IMR-90 (cell line): Measurements from ENCODE around the gene FAIM2. TPM values are rescaled to one million over a fixed set of nuclear protein-coding genes. Genes with fewer than 3 reads are reported as not detected.

Source experiments
- ATAC-seq: fragments of 200-7000 bp; cut with Tn5 transposase; 2 replicates; pipeline ENCODE4 v1.9.1; 2020; ENCODE audit warnings: low read depth, mild to moderate bottlenecking, moderate library complexity
- BruUV-seq: library from RNA; stranded (reverse); fragments of 400-500 nt; replicated peaks from 2 replicates; lab custom pipeline; 2021; lab: Mats Ljungman, UMichigan
- CTCF ChIA-PET: fragments of 300-600 bp; formaldehyde crosslinking; extraction: SDS; loops from one replicate; lab custom pipeline; 2021; ENCODE audit warnings: antibody characterized with exemption; lab: Yijun Ruan, JAX
- POLR2A ChIA-PET: fragments of 300-600 bp; sonication (Branson Sonifier 250); formaldehyde crosslinking; loops from one replicate; lab custom pipeline; 2022; ENCODE audit warnings: antibody characterized with exemption; ENCODE audit not compliant: unreplicated experiment; lab: Charles Lee
- DNase-seq: peaks from one replicate; pipeline ENCODE4 v3.0.0; 2013
- H2AFZ ChIP-seq: replicated peaks from 2 replicates; pipeline ENCODE3; 2013; ENCODE audit warnings: low read length, mild to moderate bottlenecking; ENCODE audit not compliant: poor library complexity
- H2AK5ac ChIP-seq: 2 replicates; pipeline ENCODE4 v1.6.1; 2013; ENCODE audit warnings: low read depth, low read length, inconsistent platforms
- H2AK9ac ChIP-seq: replicated peaks from 2 replicates; pipeline ENCODE3; 2013; ENCODE audit warnings: mild to moderate bottlenecking, low read depth, low read length, moderate library complexity; ENCODE audit not compliant: poor library complexity
- H2BK120ac ChIP-seq: 2 replicates; pipeline ENCODE4 v1.6.1; 2013; ENCODE audit warnings: low read depth, low read length, inconsistent platforms
- H2BK15ac ChIP-seq: 3 replicates; pipeline ENCODE4 v1.6.1; 2013; ENCODE audit warnings: low read depth, low read length, inconsistent platforms
- H2BK20ac ChIP-seq: 2 replicates; pipeline ENCODE4 v1.6.1; 2013; ENCODE audit warnings: low read depth, mild to moderate bottlenecking, inconsistent platforms, low read length, moderate library complexity
- H2BK5ac ChIP-seq: 2 replicates; pipeline ENCODE4 v1.6.1; 2013; ENCODE audit warnings: mild to moderate bottlenecking, low read depth, low read length, inconsistent platforms; ENCODE audit not compliant: poor library complexity, severe bottlenecking
- H3K14ac ChIP-seq: replicated peaks from 2 replicates; pipeline ENCODE4 v1.6.1; 2013; ENCODE audit warnings: low read depth, low read length, inconsistent platforms
- H3K18ac ChIP-seq: 2 replicates; pipeline ENCODE4 v1.6.1; 2013; ENCODE audit warnings: low read depth, low read length, control low read depth
- H3K23ac ChIP-seq: 2 replicates; pipeline ENCODE4 v1.6.1; 2013; ENCODE audit warnings: low read depth, low read length, inconsistent platforms
- H3K27ac ChIP-seq: 2 replicates; pipeline ENCODE4 v1.5.1; 2013; ENCODE audit warnings: mild to moderate bottlenecking, control low read depth, low read length; ENCODE audit not compliant: insufficient read depth
- H3K27me3 ChIP-seq: 2 replicates; pipeline ENCODE4 v1.6.1; 2013; ENCODE audit warnings: low read length; ENCODE audit not compliant: control insufficient read depth, insufficient read depth
- H3K36me3 ChIP-seq: 2 replicates; pipeline ENCODE4 v1.6.1; 2013; ENCODE audit warnings: low read length, mixed read lengths; ENCODE audit not compliant: control insufficient read depth, insufficient read depth
- H3K4ac ChIP-seq: 2 replicates; pipeline ENCODE4 v1.6.1; 2013; ENCODE audit warnings: low read depth, low read length, inconsistent platforms
- H3K4me1 ChIP-seq: 2 replicates; pipeline ENCODE4 v1.6.1; 2013; ENCODE audit warnings: low read length, mixed read lengths; ENCODE audit not compliant: control insufficient read depth, insufficient read depth
- H3K4me2 ChIP-seq: 2 replicates; pipeline ENCODE4 v1.6.1; 2013; ENCODE audit warnings: low read depth, mild to moderate bottlenecking, control low read depth, low read length, moderate library complexity
- H3K4me3 ChIP-seq: 2 replicates; pipeline ENCODE4 v1.5.1; 2013; ENCODE audit warnings: low read depth, mild to moderate bottlenecking, control low read depth, low read length, moderate library complexity; ENCODE audit not compliant: insufficient read depth
- H3K56ac ChIP-seq: 2 replicates; pipeline ENCODE4 v1.6.1; 2013; ENCODE audit warnings: low read length, inconsistent platforms; ENCODE audit not compliant: insufficient read depth; ENCODE audit errors: extremely low read depth
- H3K79me1 ChIP-seq, 2 experiments: 2 replicates each; pipeline ENCODE4 v1.6.1; 2013; ENCODE audit warnings: low read length in 2 of 2, inconsistent platforms in 1 of 2, low read depth in 1 of 2
- H3K9ac ChIP-seq: 2 replicates; pipeline ENCODE4 v1.6.1; 2013; ENCODE audit warnings: low read depth, low read length, control low read depth
- H3K9me1 ChIP-seq: 2 replicates; pipeline ENCODE4 v1.6.1; 2013; ENCODE audit warnings: low read length, inconsistent platforms; ENCODE audit not compliant: insufficient read depth
- H3K9me3 ChIP-seq: 2 replicates; pipeline ENCODE4 v1.6.1; 2013; ENCODE audit warnings: low read length; ENCODE audit not compliant: control insufficient read depth, insufficient read depth
- H4K20me1 ChIP-seq: 2 replicates; pipeline ENCODE4 v1.6.1; 2013; ENCODE audit warnings: low read length, inconsistent platforms; ENCODE audit not compliant: insufficient read depth
- H4K5ac ChIP-seq: 2 replicates; pipeline ENCODE4 v1.6.1; 2013; ENCODE audit warnings: mild to moderate bottlenecking, low read depth, low read length, control low read depth
- H4K8ac ChIP-seq, 2 experiments: 2 replicates each; pipeline ENCODE4 v1.6.1; 2013; ENCODE audit warnings: low read depth in 2 of 2, low read length in 2 of 2, control low read depth in 1 of 2, inconsistent platforms in 1 of 2
- H4K91ac ChIP-seq: 2 replicates; pipeline ENCODE4 v1.6.1; 2013; ENCODE audit warnings: low read depth, low read length, inconsistent platforms; ENCODE audit not compliant: insufficient read depth
- CEBPB ChIP-seq: IDR thresholded peaks from 2 replicates; pipeline ENCODE4 v1.6.1; 2012; ENCODE audit warnings: low read depth, low read length, improper control_type of control experiment
- FOS ChIP-seq: fragments of 150-350 bp; IDR thresholded peaks from 2 replicates; pipeline ENCODE4 v1.6.1; 2016; ENCODE audit warnings: low read depth, low read length
- MAZ ChIP-seq: IDR thresholded peaks from 2 replicates; pipeline ENCODE4 v1.6.1; 2012; ENCODE audit warnings: low read depth, mild to moderate bottlenecking, low read length, improper control_type of control experiment, moderate library complexity, borderline replicate concordance
- MXI1 ChIP-seq: IDR thresholded peaks from 2 replicates; pipeline ENCODE4 v1.6.1; 2012; ENCODE audit warnings: low read depth, mild to moderate bottlenecking, low read length, moderate library complexity, borderline replicate concordance
- NFE2L2 ChIP-seq: fragments of 150-350 bp; IDR thresholded peaks from 2 replicates; pipeline ENCODE4 v1.6.1; 2016; ENCODE audit warnings: low read depth, mild to moderate bottlenecking, low read length
- POLR2A ChIP-seq: IDR thresholded peaks from 2 replicates; pipeline ENCODE4 v1.6.1; 2012; ENCODE audit warnings: mild to moderate bottlenecking, low read depth, low read length
- RFX5 ChIP-seq: IDR thresholded peaks from 2 replicates; pipeline ENCODE4 v1.8.0; 2012; ENCODE audit warnings: low read depth, mild to moderate bottlenecking, low read length, moderate library complexity
- SMC3 ChIP-seq: fragments of 150-350 bp; IDR thresholded peaks from 2 replicates; pipeline ENCODE4 v1.6.1; 2016; ENCODE audit warnings: low read depth, mild to moderate bottlenecking, antibody characterized with exemption, low read length, moderate library complexity
- WGBS, 2 experiments: methylation state at CpG; one replicate each; pipeline versions ENCODE4 v1.1.5 to v1.1.7; 2013; ENCODE audit warnings: missing lambda C conversion rate in 2 of 2; ENCODE audit not compliant: insufficient read length in 1 of 2; ENCODE audit errors: extremely low coverage in 2 of 2; 5-methylcytosine and 5-hydroxymethylcytosine counted together
- dilution Hi-C: fragments of 300-500 bp; cut with HindIII; formaldehyde crosslinking; loops from one replicate; pipeline ENCODE4 v1.14.3; 2018; ENCODE audit warnings: low sequenced_read_pairs; ENCODE audit not compliant: unreplicated experiment
- in situ Hi-C: fragments of 300-500 bp; cut with MboI; formaldehyde crosslinking; loops from 3 replicates; pipeline ENCODE4 v1.14.3; 2019; ENCODE audit warnings: low sequenced_read_pairs, inconsistent platforms, mixed read lengths
- intact Hi-C: fragments of 100-400 bp; cut with micrococcal nuclease; formaldehyde crosslinking; loops from 2 replicates; pipeline ENCODE4 v1.10.0; 2022
- polyA plus RNA-seq, 3 experiments: library from polyadenylated mRNA; depleted of rRNA; stranded (reverse); fragments of >200 nt; gene quantifications; 2 replicates each; pipeline ENCODE4 v1.2.3, GENCODE V29; 2012; ENCODE audit warnings: low replicate concordance in 1 of 3
- total RNA-seq: library from RNA; depleted of rRNA; stranded (reverse); fragments of >200 nt; gene quantifications from 2 replicates; pipeline ENCODE4 v1.2.3, GENCODE V29; 2012
- TF ChIP-seq, protein P1 (sequence below): fragments of 150-350 bp; IDR thresholded peaks from 2 replicates; pipeline ENCODE4 v1.6.1; 2016; ENCODE audit warnings: low read depth, mild to moderate bottlenecking, low read length, moderate library complexity, borderline replicate concordance
- TF ChIP-seq, protein P2 (sequence below): conservative IDR thresholded peaks from 2 replicates; pipeline ENCODE4 v1.5.1; 2012; ENCODE audit warnings: mild to moderate bottlenecking, low read depth, low read length, improper control_type of control experiment

Gene FAIM2
- total and polyA plus RNA-seq, 2 of the 4 experiments (the other 2 are of a cell fraction), result 0.72 to 5.3 TPM

DNA sequence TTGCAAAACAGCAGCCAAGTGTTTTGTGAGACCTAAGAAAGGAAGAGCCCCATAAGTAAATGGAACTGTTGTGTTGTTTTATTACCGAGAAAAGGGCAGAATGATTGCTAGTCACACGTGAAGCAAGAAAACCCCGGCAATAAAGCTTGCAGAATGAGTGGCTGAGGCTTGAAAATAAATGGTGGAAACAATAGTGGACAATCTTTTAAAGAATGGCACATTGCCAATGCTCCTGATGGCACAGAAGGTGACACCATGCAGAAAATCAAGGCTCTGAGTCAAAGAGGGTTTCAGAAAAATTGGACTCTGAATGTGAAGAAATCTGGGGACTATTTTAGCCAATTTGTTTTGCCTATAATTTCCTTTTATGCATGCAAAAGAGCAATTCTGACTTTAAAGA is 42.8 kb upstream of the FAIM2 start:
- Histone ChIP-seq H3K9me3 (no peaks in the 10 kb centered on the region), H3K79me1 (no peaks in the 10 kb centered on the region), H3K14ac (no peak overlapping the region), H3K36me3 (no peaks in the 10 kb centered on the region), H3K4me3 (no peak overlapping the region), H2BK5ac (no peak overlapping the region), H3K9me1 (0 out of 2 replicates have a peak, but pooled peaks cover 3% of the 10 kb centered on the region), H2AK9ac (no peak overlapping the region), H3K56ac (no peak overlapping the region), H4K91ac (no peak overlapping the region), H2BK120ac (no peak overlapping the region), H4K5ac (no peak overlapping the region), H3K4ac (no peak overlapping the region), H3K4me2 (no peak overlapping the region), H3K27me3 (peaks cover 16% of the 10 kb centered on the region), H2BK20ac (no peak overlapping the region), H2BK15ac (no peak overlapping the region), H3K23ac (no peak overlapping the region), H3K4me1 (no peaks in the 10 kb centered on the region; the same call in 1 of the 2 replicates), H3K9ac (no peak overlapping the region), H4K8ac (no peak overlapping the region), H2AFZ (no peak overlapping the region), H2AK5ac (no peak overlapping the region), H3K18ac (no peak overlapping the region), H3K27ac (no peak overlapping the region), H4K20me1 (no peaks in the 10 kb centered on the region)
- ATAC-seq, result no peak
- dilution Hi-C loops, result no loop called here
- 80% methylated on average over 1 of the region's 3 CpGs; no CpG with 5 or more reads in 1 of the 2 experiments for WGBS, 2 experiments
- no peak for DNase-seq
- in situ Hi-C loops, result no loop called here
- POLR2A ChIA-PET, result no interaction called here
- BruUV-seq, result no TSS peak
- CTCF ChIA-PET, result interaction anchor here (0.8 to 1.8 kb wide), 7 partner anchors 8 to 79 kb away, joined by 3 to 15 read pairs (median 6); no protein-coding TSS in a partner anchor
- TF ChIP-seq POLR2A (no peak), SMC3 (no peak), MAZ (no peak), FOS (no peak), MXI1 (no peak), CEBPB (no peak), NFE2L2 (no peak), RFX5 (no peak)
- TF ChIP-seq, protein P1, sequence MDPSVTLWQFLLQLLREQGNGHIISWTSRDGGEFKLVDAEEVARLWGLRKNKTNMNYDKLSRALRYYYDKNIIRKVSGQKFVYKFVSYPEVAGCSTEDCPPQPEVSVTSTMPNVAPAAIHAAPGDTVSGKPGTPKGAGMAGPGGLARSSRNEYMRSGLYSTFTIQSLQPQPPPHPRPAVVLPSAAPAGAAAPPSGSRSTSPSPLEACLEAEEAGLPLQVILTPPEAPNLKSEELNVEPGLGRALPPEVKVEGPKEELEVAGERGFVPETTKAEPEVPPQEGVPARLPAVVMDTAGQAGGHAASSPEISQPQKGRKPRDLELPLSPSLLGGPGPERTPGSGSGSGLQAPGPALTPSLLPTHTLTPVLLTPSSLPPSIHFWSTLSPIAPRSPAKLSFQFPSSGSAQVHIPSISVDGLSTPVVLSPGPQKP, result no peak
- TF ChIP-seq, protein P2, sequence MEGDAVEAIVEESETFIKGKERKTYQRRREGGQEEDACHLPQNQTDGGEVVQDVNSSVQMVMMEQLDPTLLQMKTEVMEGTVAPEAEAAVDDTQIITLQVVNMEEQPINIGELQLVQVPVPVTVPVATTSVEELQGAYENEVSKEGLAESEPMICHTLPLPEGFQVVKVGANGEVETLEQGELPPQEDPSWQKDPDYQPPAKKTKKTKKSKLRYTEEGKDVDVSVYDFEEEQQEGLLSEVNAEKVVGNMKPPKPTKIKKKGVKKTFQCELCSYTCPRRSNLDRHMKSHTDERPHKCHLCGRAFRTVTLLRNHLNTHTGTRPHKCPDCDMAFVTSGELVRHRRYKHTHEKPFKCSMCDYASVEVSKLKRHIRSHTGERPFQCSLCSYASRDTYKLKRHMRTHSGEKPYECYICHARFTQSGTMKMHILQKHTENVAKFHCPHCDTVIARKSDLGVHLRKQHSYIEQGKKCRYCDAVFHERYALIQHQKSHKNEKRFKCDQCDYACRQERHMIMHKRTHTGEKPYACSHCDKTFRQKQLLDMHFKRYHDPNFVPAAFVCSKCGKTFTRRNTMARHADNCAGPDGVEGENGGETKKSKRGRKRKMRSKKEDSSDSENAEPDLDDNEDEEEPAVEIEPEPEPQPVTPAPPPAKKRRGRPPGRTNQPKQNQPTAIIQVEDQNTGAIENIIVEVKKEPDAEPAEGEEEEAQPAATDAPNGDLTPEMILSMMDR, result no peak
- intact Hi-C loops, result no loop called here
